IMR-90 (cell line): ENCODE data around the gene ARHGEF7. TPM values are rescaled to one million over a fixed set of nuclear protein-coding genes. Genes with fewer than 3 reads are reported as not detected.

Experiments used
- ATAC-seq: fragments of 200-7000 bp; cut with Tn5 transposase; 2 replicates; pipeline ENCODE4 v1.9.1; 2020; ENCODE audit warnings: low read depth, mild to moderate bottlenecking, moderate library complexity
- BruUV-seq: library from RNA; stranded (reverse); fragments of 400-500 nt; replicated peaks from 2 replicates; lab custom pipeline; 2021; lab: Mats Ljungman, UMichigan
- CTCF ChIA-PET: fragments of 300-600 bp; formaldehyde crosslinking; extraction: SDS; loops from one replicate; lab custom pipeline; 2021; ENCODE audit warnings: antibody characterized with exemption; lab: Yijun Ruan, JAX
- POLR2A ChIA-PET: fragments of 300-600 bp; sonication (Branson Sonifier 250); formaldehyde crosslinking; loops from one replicate; lab custom pipeline; 2022; ENCODE audit warnings: antibody characterized with exemption; ENCODE audit not compliant: unreplicated experiment; lab: Charles Lee
- DNase-seq: peaks from one replicate; pipeline ENCODE4 v3.0.0; 2013
- H2AFZ ChIP-seq: replicated peaks from 2 replicates; pipeline ENCODE3; 2013; ENCODE audit warnings: low read length, mild to moderate bottlenecking; ENCODE audit not compliant: poor library complexity
- H2AK5ac ChIP-seq: 2 replicates; pipeline ENCODE4 v1.6.1; 2013; ENCODE audit warnings: low read depth, low read length, inconsistent platforms
- H2AK9ac ChIP-seq: replicated peaks from 2 replicates; pipeline ENCODE3; 2013; ENCODE audit warnings: mild to moderate bottlenecking, low read depth, low read length, moderate library complexity; ENCODE audit not compliant: poor library complexity
- H2BK120ac ChIP-seq: 2 replicates; pipeline ENCODE4 v1.6.1; 2013; ENCODE audit warnings: low read depth, low read length, inconsistent platforms
- H2BK15ac ChIP-seq: 3 replicates; pipeline ENCODE4 v1.6.1; 2013; ENCODE audit warnings: low read depth, low read length, inconsistent platforms
- H2BK20ac ChIP-seq: 2 replicates; pipeline ENCODE4 v1.6.1; 2013; ENCODE audit warnings: low read depth, mild to moderate bottlenecking, inconsistent platforms, low read length, moderate library complexity
- H2BK5ac ChIP-seq: 2 replicates; pipeline ENCODE4 v1.6.1; 2013; ENCODE audit warnings: mild to moderate bottlenecking, low read depth, low read length, inconsistent platforms; ENCODE audit not compliant: poor library complexity, severe bottlenecking
- H3K14ac ChIP-seq: replicated peaks from 2 replicates; pipeline ENCODE4 v1.6.1; 2013; ENCODE audit warnings: low read depth, low read length, inconsistent platforms
- H3K18ac ChIP-seq: 2 replicates; pipeline ENCODE4 v1.6.1; 2013; ENCODE audit warnings: low read depth, low read length, control low read depth
- H3K23ac ChIP-seq: 2 replicates; pipeline ENCODE4 v1.6.1; 2013; ENCODE audit warnings: low read depth, low read length, inconsistent platforms
- H3K27ac ChIP-seq: 2 replicates; pipeline ENCODE4 v1.5.1; 2013; ENCODE audit warnings: mild to moderate bottlenecking, control low read depth, low read length; ENCODE audit not compliant: insufficient read depth
- H3K27me3 ChIP-seq: 2 replicates; pipeline ENCODE4 v1.6.1; 2013; ENCODE audit warnings: low read length; ENCODE audit not compliant: control insufficient read depth, insufficient read depth
- H3K36me3 ChIP-seq: 2 replicates; pipeline ENCODE4 v1.6.1; 2013; ENCODE audit warnings: low read length, mixed read lengths; ENCODE audit not compliant: control insufficient read depth, insufficient read depth
- H3K4ac ChIP-seq: 2 replicates; pipeline ENCODE4 v1.6.1; 2013; ENCODE audit warnings: low read depth, low read length, inconsistent platforms
- H3K4me1 ChIP-seq: 2 replicates; pipeline ENCODE4 v1.6.1; 2013; ENCODE audit warnings: low read length, mixed read lengths; ENCODE audit not compliant: control insufficient read depth, insufficient read depth
- H3K4me2 ChIP-seq: 2 replicates; pipeline ENCODE4 v1.6.1; 2013; ENCODE audit warnings: low read depth, mild to moderate bottlenecking, control low read depth, low read length, moderate library complexity
- H3K4me3 ChIP-seq: 2 replicates; pipeline ENCODE4 v1.5.1; 2013; ENCODE audit warnings: low read depth, mild to moderate bottlenecking, control low read depth, low read length, moderate library complexity; ENCODE audit not compliant: insufficient read depth
- H3K56ac ChIP-seq: 2 replicates; pipeline ENCODE4 v1.6.1; 2013; ENCODE audit warnings: low read length, inconsistent platforms; ENCODE audit not compliant: insufficient read depth; ENCODE audit errors: extremely low read depth
- H3K79me1 ChIP-seq, 2 experiments: 2 replicates each; pipeline ENCODE4 v1.6.1; 2013; ENCODE audit warnings: low read length in 2 of 2, inconsistent platforms in 1 of 2, low read depth in 1 of 2
- H3K9ac ChIP-seq: 2 replicates; pipeline ENCODE4 v1.6.1; 2013; ENCODE audit warnings: low read depth, low read length, control low read depth
- H3K9me1 ChIP-seq: 2 replicates; pipeline ENCODE4 v1.6.1; 2013; ENCODE audit warnings: low read length, inconsistent platforms; ENCODE audit not compliant: insufficient read depth
- H3K9me3 ChIP-seq: 2 replicates; pipeline ENCODE4 v1.6.1; 2013; ENCODE audit warnings: low read length; ENCODE audit not compliant: control insufficient read depth, insufficient read depth
- H4K20me1 ChIP-seq: 2 replicates; pipeline ENCODE4 v1.6.1; 2013; ENCODE audit warnings: low read length, inconsistent platforms; ENCODE audit not compliant: insufficient read depth
- H4K5ac ChIP-seq: 2 replicates; pipeline ENCODE4 v1.6.1; 2013; ENCODE audit warnings: mild to moderate bottlenecking, low read depth, low read length, control low read depth
- H4K8ac ChIP-seq, 2 experiments: 2 replicates each; pipeline ENCODE4 v1.6.1; 2013; ENCODE audit warnings: low read depth in 2 of 2, low read length in 2 of 2, control low read depth in 1 of 2, inconsistent platforms in 1 of 2
- H4K91ac ChIP-seq: 2 replicates; pipeline ENCODE4 v1.6.1; 2013; ENCODE audit warnings: low read depth, low read length, inconsistent platforms; ENCODE audit not compliant: insufficient read depth
- BHLHE40 ChIP-seq: fragments of 150-350 bp; IDR thresholded peaks from 2 replicates; pipeline ENCODE4 v1.6.1; 2016; ENCODE audit warnings: mild to moderate bottlenecking, low read depth, low read length
- CHD1 ChIP-seq: IDR thresholded peaks from 2 replicates; pipeline ENCODE4 v1.6.1; 2012; ENCODE audit warnings: low read depth, low read length, improper control_type of control experiment
- MAFK ChIP-seq: IDR thresholded peaks from 2 replicates; pipeline ENCODE4 v1.6.1; 2012; ENCODE audit warnings: low read depth, low read length, improper control_type of control experiment
- POLR2A ChIP-seq: IDR thresholded peaks from 2 replicates; pipeline ENCODE4 v1.6.1; 2012; ENCODE audit warnings: mild to moderate bottlenecking, low read depth, low read length
- USF2 ChIP-seq: fragments of 150-350 bp; IDR thresholded peaks from 2 replicates; pipeline ENCODE4 v1.6.1; 2017; ENCODE audit warnings: mild to moderate bottlenecking, antibody characterized with exemption, low read length, low read depth
- WGBS, 2 experiments: methylation state at CpG; one replicate each; pipeline versions ENCODE4 v1.1.5 to v1.1.7; 2013; ENCODE audit warnings: missing lambda C conversion rate in 2 of 2; ENCODE audit not compliant: insufficient read length in 1 of 2; ENCODE audit errors: extremely low coverage in 2 of 2; 5-methylcytosine and 5-hydroxymethylcytosine counted together
- dilution Hi-C: fragments of 300-500 bp; cut with HindIII; formaldehyde crosslinking; loops from one replicate; pipeline ENCODE4 v1.14.3; 2018; ENCODE audit warnings: low sequenced_read_pairs; ENCODE audit not compliant: unreplicated experiment
- in situ Hi-C: fragments of 300-500 bp; cut with MboI; formaldehyde crosslinking; loops from 3 replicates; pipeline ENCODE4 v1.14.3; 2019; ENCODE audit warnings: low sequenced_read_pairs, inconsistent platforms, mixed read lengths
- intact Hi-C: fragments of 100-400 bp; cut with micrococcal nuclease; formaldehyde crosslinking; loops from 2 replicates; pipeline ENCODE4 v1.10.0; 2022
- polyA plus RNA-seq, 3 experiments: library from polyadenylated mRNA; depleted of rRNA; stranded (reverse); fragments of >200 nt; gene quantifications; 2 replicates each; pipeline ENCODE4 v1.2.3, GENCODE V29; 2012; ENCODE audit warnings: low replicate concordance in 1 of 3
- total RNA-seq: library from RNA; depleted of rRNA; stranded (reverse); fragments of >200 nt; gene quantifications from 2 replicates; pipeline ENCODE4 v1.2.3, GENCODE V29; 2012
- TF ChIP-seq, protein P1 (sequence below): fragments of 150-350 bp; IDR thresholded peaks from 2 replicates; pipeline ENCODE4 v1.6.1; 2016; ENCODE audit warnings: low read depth, mild to moderate bottlenecking, low read length, moderate library complexity, borderline replicate concordance

The ARHGEF7 gene
- total and polyA plus RNA-seq, 2 of the 4 experiments (the other 2 are of a cell fraction) = 32.9 to 59.0 TPM

GRCh38 chr13:111121506-111121905 lies 6.4 kb downstream of the ARHGEF7 start:
- dilution Hi-C loops = no loop called here
- ATAC-seq = no peak
- H3K4ac ChIP-seq = no peak overlapping the region
- no peak overlapping the region for H3K4me2 ChIP-seq
- no peak overlapping the region for H4K91ac ChIP-seq
- no peaks in the 10 kb centered on the region for H4K20me1 ChIP-seq
- H2BK120ac ChIP-seq = no peak overlapping the region
- H3K27ac ChIP-seq = no peak overlapping the region
- 0 out of 2 replicates have a peak, but pooled peaks cover 3% of the 10 kb centered on the region for H3K9me1 ChIP-seq
- H3K27me3 ChIP-seq = peaks cover 38% of the 10 kb centered on the region
- no peak overlapping the region for H2BK20ac ChIP-seq
- BruUV-seq = no TSS peak
- H3K4me1 ChIP-seq = peaks cover 9% of the 10 kb centered on the region; the same call in 1 of the 2 replicates
- no peak overlapping the region for H3K14ac ChIP-seq
- intact Hi-C loops = no loop called here
- no peak overlapping the region for H2AK5ac ChIP-seq
- ChIA-PET POLR2A (no interaction called here), CTCF (no interaction called here)
- no peak overlapping the region for H2AK9ac ChIP-seq
- no peak overlapping the region for H4K5ac ChIP-seq
- H3K79me1 ChIP-seq = no peaks in the 10 kb centered on the region
- no peak overlapping the region for H4K8ac ChIP-seq
- H3K18ac ChIP-seq = no peak overlapping the region; the same call in 1 of the 2 replicates
- no peak overlapping the region for H3K9ac ChIP-seq
- no peak overlapping the region for H3K56ac ChIP-seq
- in situ Hi-C loops = no loop called here
- no peak overlapping the region for H2BK5ac ChIP-seq
- no peak overlapping the region for H2BK15ac ChIP-seq
- H3K4me3 ChIP-seq = no peak overlapping the region
- no peaks in the 10 kb centered on the region for H3K36me3 ChIP-seq
- TF ChIP-seq POLR2A = no peak
- no peak for TF ChIP-seq USF2
- TF ChIP-seq CHD1 = no peak
- no peak for TF ChIP-seq MAFK
- TF ChIP-seq, protein P1, sequence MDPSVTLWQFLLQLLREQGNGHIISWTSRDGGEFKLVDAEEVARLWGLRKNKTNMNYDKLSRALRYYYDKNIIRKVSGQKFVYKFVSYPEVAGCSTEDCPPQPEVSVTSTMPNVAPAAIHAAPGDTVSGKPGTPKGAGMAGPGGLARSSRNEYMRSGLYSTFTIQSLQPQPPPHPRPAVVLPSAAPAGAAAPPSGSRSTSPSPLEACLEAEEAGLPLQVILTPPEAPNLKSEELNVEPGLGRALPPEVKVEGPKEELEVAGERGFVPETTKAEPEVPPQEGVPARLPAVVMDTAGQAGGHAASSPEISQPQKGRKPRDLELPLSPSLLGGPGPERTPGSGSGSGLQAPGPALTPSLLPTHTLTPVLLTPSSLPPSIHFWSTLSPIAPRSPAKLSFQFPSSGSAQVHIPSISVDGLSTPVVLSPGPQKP = no peak
- TF ChIP-seq BHLHE40 = no peak
- H3K9me3 ChIP-seq = no peaks in the 10 kb centered on the region
- WGBS, 2 experiments = 73% methylated on average over 2 of the region's 16 CpGs; no CpG with 5 or more reads in 1 of the 2 experiments
- DNase-seq = no peak
- peak overlapping the region; percentile 39 for H2AFZ ChIP-seq
- no peak overlapping the region for H3K23ac ChIP-seq
